ENCODE data around the gene SDR42E1. TPM values are rescaled to one million over a fixed set of nuclear protein-coding genes. Genes with fewer than 3 reads are reported as not detected.

Gene SDR42E1
- total and polyA plus RNA-seq, 2 donors (not counting 3 experiments of a cell fraction or from before 2014, with no cell fraction given): 0.08 TPM; not detected in 1

DNA sequence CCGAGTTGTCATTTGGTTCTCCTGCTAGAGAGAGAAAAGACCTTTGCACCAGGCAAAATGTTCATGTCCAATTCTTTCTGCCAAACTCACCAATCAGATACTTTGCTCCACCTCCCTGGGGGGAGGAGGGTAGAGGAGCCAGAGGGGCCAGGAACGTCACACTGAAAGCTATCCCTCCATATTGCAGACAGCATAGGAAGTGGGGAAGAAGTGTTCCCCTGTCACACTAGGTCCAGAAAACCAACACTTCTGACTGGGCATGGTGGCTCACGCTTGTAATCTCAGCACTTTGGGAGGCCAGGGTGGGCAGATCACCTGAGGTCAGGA lies 33.3 kb upstream of the SDR42E1 start:
- CTCF ChIA-PET: interaction anchor here (0.7 kb wide), 1 partner anchor 17 kb away, joined by 3 read pairs; no protein-coding TSS in a partner anchor
- H3K4me2 ChIP-seq (ENCODE audit: insufficient read depth, low read length): no peak overlapping the region

DNA sequence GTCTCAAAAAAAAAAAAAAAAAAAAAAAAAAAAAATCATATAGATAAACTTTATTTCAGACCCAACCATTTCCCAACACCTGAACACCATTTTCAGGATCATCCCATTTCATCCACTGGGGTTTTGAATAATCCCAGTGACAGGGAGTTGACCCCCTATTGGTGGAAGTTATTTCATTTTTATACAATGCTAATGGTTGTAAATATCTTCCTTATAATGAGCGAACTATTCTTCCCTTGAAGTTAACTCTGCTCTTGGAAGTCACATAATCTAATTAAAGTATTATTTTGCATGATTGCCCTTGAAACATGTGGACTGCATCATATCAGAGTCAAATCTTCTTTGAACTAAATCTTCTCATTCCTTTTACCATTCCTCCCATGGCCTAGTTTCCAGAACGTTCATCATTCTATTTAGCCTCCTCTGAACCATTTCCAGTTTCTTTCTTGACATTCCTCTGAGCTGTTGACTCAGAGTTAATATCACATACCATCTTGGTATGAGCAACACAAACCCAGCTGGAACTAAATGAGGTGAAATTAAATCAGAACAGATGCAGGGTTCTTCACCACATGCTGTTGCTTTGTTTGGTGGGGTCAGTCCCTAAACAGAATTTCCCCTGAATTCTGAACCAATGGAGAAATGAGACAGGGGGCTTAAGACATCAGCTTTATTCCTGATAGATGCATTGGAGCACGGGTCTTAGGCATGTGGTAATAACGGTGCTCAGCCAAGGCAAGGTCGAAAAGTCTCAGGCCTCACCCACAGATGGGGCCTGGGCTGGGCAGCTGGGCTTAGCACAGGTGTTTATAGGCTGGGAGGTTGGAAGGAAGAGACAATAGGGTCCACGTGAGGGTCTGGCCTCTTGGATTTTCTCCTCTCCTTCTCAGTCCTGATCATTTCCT lies 32.7 kb upstream of the SDR42E1 start:
- Histone ChIP-seq H2AFZ (ENCODE audit: low read depth, low read length) (no peak overlapping the region), H3K36me3 (ENCODE audit: control insufficient read depth in 2 of 2, extremely low read depth in 1 of 2, insufficient read depth in 2 of 2, low read length in 2 of 2) (no peaks in the 10 kb centered on the region), H3K27ac (ENCODE audit: insufficient read depth, low read depth, low read length) (no peak overlapping the region), H3K9me1 (replicated peaks; ENCODE audit: control insufficient read depth, extremely low read depth, insufficient read depth, low read length) (no peaks in the 10 kb centered on the region), H3K27me3 (ENCODE audit: control insufficient read depth in 2 of 2, insufficient read depth in 2 of 2, low read length in 2 of 2) (peaks cover 9% of the 10 kb centered on the region in 2 experiments), H3K9me3 (replicated peaks; ENCODE audit: control insufficient read depth, insufficient read depth, low read length) (no peaks in the 10 kb centered on the region), H4K20me1 (replicated peaks; ENCODE audit: control insufficient read depth, extremely low read depth, insufficient read depth, low read length) (no peaks in the 10 kb centered on the region), H3K4me3 (replicated peaks in 1 of 3; ENCODE audit: insufficient read depth in 1 of 3, low read depth in 1 of 3, low read length in 3 of 3) (no peak overlapping the region), H3K4me2 (ENCODE audit: insufficient read depth, low read length) (no peak overlapping the region), H3K79me2 (ENCODE audit: control insufficient read depth, insufficient read depth, low read length) (no peaks in the 10 kb centered on the region), H3K4me1 (ENCODE audit: control insufficient read depth, extremely low read depth, insufficient read depth, low read length) (no peaks in the 10 kb centered on the region), H3K9ac (replicated peaks; ENCODE audit: extremely low read depth, insufficient read depth, low read length) (no peak overlapping the region)
- no peak for TF ChIP-seq POLR2AphosphoS5 (IDR thresholded peaks at IDR 0.05; ENCODE audit: insufficient read depth, low read depth, low read length)
- no peak for TF ChIP-seq EZH2 (IDR thresholded peaks at IDR 0.05; ENCODE audit: borderline replicate concordance, low read depth, low read length, severe bottlenecking)
- no peak for TF ChIP-seq JUN (IDR thresholded peaks at IDR 0.05; ENCODE audit: borderline replicate concordance, insufficient read depth, insufficient read length, low read depth)
- TF ChIP-seq MYC (IDR thresholded peaks at IDR 0.05; ENCODE audit: low read depth, low read length): no peak
- no peak for TF ChIP-seq POLR2A (IDR thresholded peaks at IDR 0.05; ENCODE audit: low read depth, low read length)
- TF ChIP-seq, protein P1, sequence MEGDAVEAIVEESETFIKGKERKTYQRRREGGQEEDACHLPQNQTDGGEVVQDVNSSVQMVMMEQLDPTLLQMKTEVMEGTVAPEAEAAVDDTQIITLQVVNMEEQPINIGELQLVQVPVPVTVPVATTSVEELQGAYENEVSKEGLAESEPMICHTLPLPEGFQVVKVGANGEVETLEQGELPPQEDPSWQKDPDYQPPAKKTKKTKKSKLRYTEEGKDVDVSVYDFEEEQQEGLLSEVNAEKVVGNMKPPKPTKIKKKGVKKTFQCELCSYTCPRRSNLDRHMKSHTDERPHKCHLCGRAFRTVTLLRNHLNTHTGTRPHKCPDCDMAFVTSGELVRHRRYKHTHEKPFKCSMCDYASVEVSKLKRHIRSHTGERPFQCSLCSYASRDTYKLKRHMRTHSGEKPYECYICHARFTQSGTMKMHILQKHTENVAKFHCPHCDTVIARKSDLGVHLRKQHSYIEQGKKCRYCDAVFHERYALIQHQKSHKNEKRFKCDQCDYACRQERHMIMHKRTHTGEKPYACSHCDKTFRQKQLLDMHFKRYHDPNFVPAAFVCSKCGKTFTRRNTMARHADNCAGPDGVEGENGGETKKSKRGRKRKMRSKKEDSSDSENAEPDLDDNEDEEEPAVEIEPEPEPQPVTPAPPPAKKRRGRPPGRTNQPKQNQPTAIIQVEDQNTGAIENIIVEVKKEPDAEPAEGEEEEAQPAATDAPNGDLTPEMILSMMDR (IDR thresholded peaks at IDR 0.05; ENCODE audit: extremely low read depth in 1 of 2, insufficient read depth in 1 of 2, low read depth in 1 of 2, low read length in 2 of 2): no peak
- no peak for TF ChIP-seq FOS (IDR thresholded peaks at IDR 0.05; ENCODE audit: borderline replicate concordance, insufficient read depth, low read length)
- TF ChIP-seq, protein P2, sequence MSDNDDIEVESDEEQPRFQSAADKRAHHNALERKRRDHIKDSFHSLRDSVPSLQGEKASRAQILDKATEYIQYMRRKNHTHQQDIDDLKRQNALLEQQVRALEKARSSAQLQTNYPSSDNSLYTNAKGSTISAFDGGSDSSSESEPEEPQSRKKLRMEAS (IDR thresholded peaks at IDR 0.05; ENCODE audit: insufficient read depth, insufficient read length): no peak
- no peak for TF ChIP-seq GATA2 (IDR thresholded peaks at IDR 0.05; ENCODE audit: insufficient read depth, insufficient read length, low read depth, low read length)
- CTCF ChIA-PET: interaction anchor here (0.7 kb wide), 1 partner anchor 18 kb away, joined by 3 read pairs; no protein-coding TSS in a partner anchor
- intact Hi-C loops (cut with micrococcal nuclease): no loop called here
- no TSS peak for BruUV-seq (replicated peaks)
- dilution Hi-C loops (cut with MboI; ENCODE audit: extremely low pct_ligation_motif_present, low sequenced_read_pairs): no loop called here
- FAIRE-seq (no peak), DNase-seq (ENCODE audit: low read depth, low spot score) (no peak)
- POLR2A ChIA-PET: no interaction called here

More for the DNA sequence above, 33.3 kb upstream of the SDR42E1 start:
- H3K4me1 ChIP-seq (ENCODE audit: control insufficient read depth, extremely low read depth, insufficient read depth, low read length): no peaks in the 10 kb centered on the region
- intact Hi-C loops (cut with micrococcal nuclease): no loop called here
- H2AFZ ChIP-seq (ENCODE audit: low read depth, low read length): no peak overlapping the region
- H3K27ac ChIP-seq (ENCODE audit: insufficient read depth, low read depth, low read length): no peak overlapping the region
- H3K27me3 ChIP-seq (ENCODE audit: control insufficient read depth in 2 of 2, insufficient read depth in 2 of 2, low read length in 2 of 2): peaks cover 8 to 10% of the 10 kb centered on the region in 2 experiments
- H3K9me3 ChIP-seq (replicated peaks; ENCODE audit: control insufficient read depth, insufficient read depth, low read length): no peaks in the 10 kb centered on the region
- FAIRE-seq (no peak), DNase-seq (ENCODE audit: low read depth, low spot score) (no peak)
- H3K9me1 ChIP-seq (replicated peaks; ENCODE audit: control insufficient read depth, extremely low read depth, insufficient read depth, low read length): no peaks in the 10 kb centered on the region
- H4K20me1 ChIP-seq (replicated peaks; ENCODE audit: control insufficient read depth, extremely low read depth, insufficient read depth, low read length): no peaks in the 10 kb centered on the region
- no peak overlapping the region for H3K4me3 ChIP-seq (replicated peaks in 1 of 3; ENCODE audit: insufficient read depth in 1 of 3, low read depth in 1 of 3, low read length in 3 of 3)
- dilution Hi-C loops (cut with MboI; ENCODE audit: extremely low pct_ligation_motif_present, low sequenced_read_pairs): no loop called here
- no peaks in the 10 kb centered on the region for H3K79me2 ChIP-seq (ENCODE audit: control insufficient read depth, insufficient read depth, low read length)
- TF ChIP-seq POLR2AphosphoS5 (IDR thresholded peaks at IDR 0.05; ENCODE audit: insufficient read depth, low read depth, low read length) (no peak), MYC (IDR thresholded peaks at IDR 0.05; ENCODE audit: low read depth, low read length) (no peak), EZH2 (IDR thresholded peaks at IDR 0.05; ENCODE audit: borderline replicate concordance, low read depth, low read length, severe bottlenecking) (no peak), GATA2 (IDR thresholded peaks at IDR 0.05; ENCODE audit: insufficient read depth, insufficient read length, low read depth, low read length) (no peak)
- POLR2A ChIA-PET: no interaction called here
- no peak overlapping the region for H3K9ac ChIP-seq (replicated peaks; ENCODE audit: extremely low read depth, insufficient read depth, low read length)
- BruUV-seq (replicated peaks): no TSS peak
- H3K36me3 ChIP-seq (ENCODE audit: control insufficient read depth in 2 of 2, extremely low read depth in 1 of 2, insufficient read depth in 2 of 2, low read length in 2 of 2): no peaks in the 10 kb centered on the region
